Measurements from ENCODE around the gene C8G. TPM values are rescaled to one million over a fixed set of nuclear protein-coding genes. Genes with fewer than 3 reads are reported as not detected.

The C8G gene
- total RNA-seq, 1 donor from 2014 or later: 3.4 TPM

DNA sequence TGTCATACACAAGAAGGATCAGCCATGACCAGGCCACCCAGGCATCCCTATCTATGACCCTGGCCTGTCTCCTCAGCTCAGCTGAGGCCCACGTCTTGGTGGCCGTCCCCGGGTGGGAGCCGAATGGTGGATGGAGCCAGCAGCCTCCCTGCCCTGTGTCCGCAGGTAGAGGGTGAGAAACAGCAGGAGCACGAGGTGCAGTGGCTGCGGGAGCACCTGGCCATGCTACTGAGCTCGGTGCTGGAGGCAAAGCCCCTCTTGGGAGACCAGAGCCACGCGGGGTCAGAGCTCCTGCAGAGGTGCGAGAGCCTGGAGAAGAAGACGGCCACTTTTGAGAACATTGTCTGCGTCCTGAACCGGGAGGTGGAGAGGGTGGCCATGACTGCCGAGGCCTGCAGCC lies 25.0 kb upstream of the C8G start:
- ATAC-seq (ENCODE audit: low read depth): no peak
- Mint-ChIP-seq H3K27ac (no peak overlapping the region), H3K4me3 (no peak overlapping the region), H3K4me1 (no peaks in the 10 kb centered on the region), H3K36me3 (ENCODE audit: low read depth) (peaks cover 73% of the 10 kb centered on the region), H3K27me3 (no peaks in the 10 kb centered on the region), H3K9me3 (no peaks in the 10 kb centered on the region)
- intact Hi-C loops (cut with micrococcal nuclease): no loop called here
- ChIA-PET CTCF (no interaction called here), POLR2A (interaction anchor here (0.6 kb wide), 1 partner anchor 229 kb away, joined by 5 read pairs; no protein-coding TSS in a partner anchor)
- no peak for DNase-seq
- TF ChIP-seq, protein P1, sequence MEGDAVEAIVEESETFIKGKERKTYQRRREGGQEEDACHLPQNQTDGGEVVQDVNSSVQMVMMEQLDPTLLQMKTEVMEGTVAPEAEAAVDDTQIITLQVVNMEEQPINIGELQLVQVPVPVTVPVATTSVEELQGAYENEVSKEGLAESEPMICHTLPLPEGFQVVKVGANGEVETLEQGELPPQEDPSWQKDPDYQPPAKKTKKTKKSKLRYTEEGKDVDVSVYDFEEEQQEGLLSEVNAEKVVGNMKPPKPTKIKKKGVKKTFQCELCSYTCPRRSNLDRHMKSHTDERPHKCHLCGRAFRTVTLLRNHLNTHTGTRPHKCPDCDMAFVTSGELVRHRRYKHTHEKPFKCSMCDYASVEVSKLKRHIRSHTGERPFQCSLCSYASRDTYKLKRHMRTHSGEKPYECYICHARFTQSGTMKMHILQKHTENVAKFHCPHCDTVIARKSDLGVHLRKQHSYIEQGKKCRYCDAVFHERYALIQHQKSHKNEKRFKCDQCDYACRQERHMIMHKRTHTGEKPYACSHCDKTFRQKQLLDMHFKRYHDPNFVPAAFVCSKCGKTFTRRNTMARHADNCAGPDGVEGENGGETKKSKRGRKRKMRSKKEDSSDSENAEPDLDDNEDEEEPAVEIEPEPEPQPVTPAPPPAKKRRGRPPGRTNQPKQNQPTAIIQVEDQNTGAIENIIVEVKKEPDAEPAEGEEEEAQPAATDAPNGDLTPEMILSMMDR (IDR thresholded peaks at IDR 0.05): no peak

DNA sequence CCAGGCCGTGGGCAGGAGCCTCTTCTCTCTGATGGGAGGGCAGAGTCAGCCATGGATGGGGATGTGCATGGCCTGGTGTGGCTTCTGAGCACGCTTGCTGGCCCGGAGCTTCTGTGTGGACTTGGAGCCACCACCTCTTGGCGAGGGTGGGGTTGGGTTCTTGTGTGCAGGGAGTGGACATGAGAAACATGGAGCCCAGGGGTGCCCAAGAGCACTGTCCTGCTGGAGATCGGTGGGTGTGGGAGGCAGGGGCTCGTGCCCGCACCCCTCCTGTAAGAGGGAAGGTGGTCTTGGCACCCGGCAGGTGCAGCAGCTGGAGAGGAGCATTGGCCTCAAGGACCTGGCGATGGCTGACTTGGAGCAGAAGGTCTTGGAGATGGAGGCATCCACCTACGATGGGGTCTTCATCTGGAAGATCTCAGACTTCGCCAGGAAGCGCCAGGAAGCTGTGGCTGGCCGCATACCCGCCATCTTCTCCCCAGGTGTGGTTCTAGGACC lies 24.3 kb upstream of the C8G start:
- no peaks in the 10 kb centered on the region for H3K9me3 Mint-ChIP-seq
- DNase-seq (no peak), ATAC-seq (ENCODE audit: low read depth) (no peak)
- intact Hi-C loops (cut with micrococcal nuclease): no loop called here
- CTCF ChIA-PET: no interaction called here
- TF ChIP-seq, protein P1 (IDR thresholded peaks at IDR 0.05): no peak
- no peak overlapping the region for H3K4me3 Mint-ChIP-seq
- POLR2A ChIA-PET: interaction anchor here (0.6 to 1.2 kb wide), 2 partner anchors 13 kb away, joined by 3 read pairs; no protein-coding TSS in a partner anchor
- peaks cover 73% of the 10 kb centered on the region for H3K36me3 Mint-ChIP-seq (ENCODE audit: low read depth)
- no peaks in the 10 kb centered on the region for H3K27me3 Mint-ChIP-seq
- H3K27ac Mint-ChIP-seq: no peak overlapping the region
- no peaks in the 10 kb centered on the region for H3K4me1 Mint-ChIP-seq

DNA sequence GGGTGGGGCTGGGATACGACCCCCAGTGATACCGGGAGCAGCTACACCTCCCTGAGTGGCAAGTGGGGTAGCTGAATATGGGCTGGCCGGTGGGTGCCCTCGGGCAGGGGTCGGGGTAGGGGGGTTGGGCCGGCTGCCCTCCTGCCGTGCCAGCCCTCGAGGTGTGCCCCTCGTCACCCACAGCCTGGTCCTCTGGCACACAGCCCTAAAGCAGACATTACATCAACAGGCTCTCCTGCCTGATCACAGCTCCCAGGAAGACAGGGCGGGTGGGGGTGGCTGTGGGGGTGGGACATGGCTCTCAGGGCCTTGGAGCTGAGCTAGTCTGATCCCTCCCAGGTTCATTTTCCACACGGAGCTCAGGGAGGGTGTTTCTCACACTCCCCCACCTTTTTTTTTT lies 23.7 kb upstream of the C8G start:
- no peak for ATAC-seq (ENCODE audit: low read depth)
- H3K4me1 Mint-ChIP-seq: no peaks in the 10 kb centered on the region
- no peak overlapping the region for H3K27ac Mint-ChIP-seq
- TF ChIP-seq, protein P1 (IDR thresholded peaks at IDR 0.05): no peak
- no peaks in the 10 kb centered on the region for H3K9me3 Mint-ChIP-seq
- DNase-seq: no peak
- no peaks in the 10 kb centered on the region for H3K27me3 Mint-ChIP-seq
- no peak overlapping the region for H3K4me3 Mint-ChIP-seq
- ChIA-PET CTCF (no interaction called here), POLR2A (interaction anchor here (0.6 to 1.2 kb wide), 2 partner anchors 12 to 13 kb away, joined by 3 read pairs; no protein-coding TSS in a partner anchor)
- intact Hi-C loops (cut with micrococcal nuclease): no loop called here
- peaks cover 70% of the 10 kb centered on the region for H3K36me3 Mint-ChIP-seq (ENCODE audit: low read depth)

DNA sequence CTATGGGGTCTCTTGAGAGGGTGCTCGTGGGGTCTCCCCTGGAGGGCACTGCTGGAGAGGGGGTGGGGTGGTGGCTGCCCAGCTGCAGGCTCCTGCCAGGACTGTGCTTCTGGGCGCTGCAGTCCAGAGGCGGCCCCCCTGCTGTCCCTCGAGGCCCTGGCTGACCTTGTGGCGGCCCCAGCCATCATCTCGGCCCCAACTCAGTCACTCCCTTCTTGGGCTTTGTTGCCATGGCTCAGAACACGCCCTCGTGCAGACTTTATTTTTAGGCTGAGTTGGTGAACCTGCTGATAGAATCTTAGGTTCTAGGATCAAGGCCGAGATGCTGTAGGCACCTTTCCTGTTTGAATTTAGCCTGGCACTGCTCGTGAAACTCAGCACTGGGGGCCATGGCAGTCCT lies 23.3 kb upstream of the C8G start:
- ChIA-PET POLR2A (interaction anchor here (0.6 to 1.2 kb wide), 2 partner anchors 12 to 14 kb away, joined by 3 read pairs; no protein-coding TSS in a partner anchor), CTCF (no interaction called here)
- no peak for ATAC-seq (ENCODE audit: low read depth)
- TF ChIP-seq, protein P1 (IDR thresholded peaks at IDR 0.05): no peak
- Mint-ChIP-seq H3K4me3 (no peak overlapping the region), H3K36me3 (ENCODE audit: low read depth) (peaks cover 71% of the 10 kb centered on the region), H3K9me3 (no peaks in the 10 kb centered on the region), H3K27me3 (no peaks in the 10 kb centered on the region), H3K4me1 (no peaks in the 10 kb centered on the region), H3K27ac (no peak overlapping the region)
- intact Hi-C loops (cut with micrococcal nuclease): no loop called here
- no peak for DNase-seq

DNA sequence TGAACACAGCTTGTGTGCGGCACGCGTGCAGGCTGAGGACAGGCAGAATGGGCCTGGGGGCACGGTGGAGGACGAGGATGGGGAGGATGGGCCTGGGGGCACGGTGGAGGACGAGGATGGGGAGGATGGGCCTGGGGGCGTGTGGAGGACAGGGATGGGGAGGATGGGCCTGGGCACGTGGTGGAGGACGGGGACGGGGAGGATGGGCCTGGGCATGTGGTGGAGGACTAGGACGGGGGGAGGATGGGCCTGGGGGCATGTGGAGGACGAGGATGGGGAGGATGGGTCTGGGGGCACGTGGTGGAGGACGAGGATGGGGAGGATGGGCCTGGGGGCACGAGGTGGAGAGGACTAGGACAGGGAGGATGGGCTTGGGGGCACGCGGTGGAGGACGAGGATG lies 22.5 kb upstream of the C8G start:
- Mint-ChIP-seq H3K27ac (no peak overlapping the region), H3K27me3 (no peaks in the 10 kb centered on the region), H3K9me3 (no peaks in the 10 kb centered on the region), H3K4me1 (no peaks in the 10 kb centered on the region), H3K36me3 (ENCODE audit: low read depth) (peaks cover 69% of the 10 kb centered on the region), H3K4me3 (no peak overlapping the region)
- TF ChIP-seq, protein P1 (IDR thresholded peaks at IDR 0.05): no peak
- ChIA-PET POLR2A (no interaction called here), CTCF (interaction anchor here (0.6 kb wide), 1 partner anchor 130 kb away, joined by 3 read pairs; no protein-coding TSS in a partner anchor)
- intact Hi-C loops (cut with micrococcal nuclease): no loop called here
- ATAC-seq (ENCODE audit: low read depth) (no peak), DNase-seq (no peak)
